NCI-H1436 treated with DMSO at 0.1 percent for 48 hours (cell line): ENCODE measurements around the gene ACSM2A.
"Not testable (repeated sequence)": the region's sequence is repeated elsewhere in the genome, so short reads cannot be mapped to it uniquely, and the experiment has no call there.

ENCODE experiments used
- DNase-seq: peaks from one replicate; lab custom pipeline; 2025; lab: John Stamatoyannopoulos, UW

Gene ACSM2A

GRCh38 chr16:20451364-20451763, at the start of gene ACSM2A:
TSS of gene ACSM2A (plus strand) at chr16:20451521. CDS start at chr16:20460115, 8,594 bp downstream.
- not testable (repeated sequence) for DNase-seq

GRCh38 chr16:20402651-20403050, 48.7 kb upstream of the ACSM2A start:
- DNase-seq = no peak

- no peak for DNase-seq
Measured at GRCh38 chr16:20404637-20405036, 46.7 kb upstream of the ACSM2A start, which contains the start of gene PDILT. TSS of gene PDILT (minus strand) at chr16:20404737. CDS start at chr16:20399300, 5,437 bp downstream.

GRCh38 chr16:20409398-20410120, 41.8 kb upstream of the ACSM2A start, which contains the start of gene ACSM5:
TSS of gene ACSM5 (plus strand) at chr16:20409534. CDS start at chr16:20411485, 1,951 bp downstream.
- no peak for DNase-seq

- no peak for DNase-seq
Measured at GRCh38 chr16:20410121-20410723, 41.1 kb upstream of the ACSM2A start.

- DNase-seq = no peak
Measured at GRCh38 chr16:20411055-20411454, 40.3 kb upstream of the ACSM2A start.

- DNase-seq = no peak
Measured at GRCh38 chr16:20415541-20415940, 35.8 kb upstream of the ACSM2A start.

GRCh38 chr16:20419093-20419492, 32.2 kb upstream of the ACSM2A start:
- not testable (repeated sequence) for DNase-seq

DNA sequence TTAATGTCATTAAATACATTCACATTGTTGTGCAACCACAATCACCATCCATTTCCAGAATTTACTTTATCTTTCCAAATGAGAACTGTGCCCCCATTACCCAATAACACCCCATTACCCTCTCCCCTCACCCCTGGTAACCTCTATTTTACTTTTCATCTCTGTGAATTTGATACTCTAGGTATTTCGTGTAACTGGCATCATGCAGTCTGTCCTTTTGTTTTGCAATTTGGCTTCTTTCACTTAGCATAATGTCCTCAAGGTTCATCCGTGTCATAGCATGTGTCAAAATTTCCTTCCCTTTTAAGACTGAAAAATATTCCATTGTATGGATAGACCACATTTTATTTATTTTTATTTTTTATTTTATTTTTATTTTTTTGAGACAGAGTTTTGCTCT, 29.6 kb upstream of the ACSM2A start:
- DNase-seq = not testable (repeated sequence)

DNA sequence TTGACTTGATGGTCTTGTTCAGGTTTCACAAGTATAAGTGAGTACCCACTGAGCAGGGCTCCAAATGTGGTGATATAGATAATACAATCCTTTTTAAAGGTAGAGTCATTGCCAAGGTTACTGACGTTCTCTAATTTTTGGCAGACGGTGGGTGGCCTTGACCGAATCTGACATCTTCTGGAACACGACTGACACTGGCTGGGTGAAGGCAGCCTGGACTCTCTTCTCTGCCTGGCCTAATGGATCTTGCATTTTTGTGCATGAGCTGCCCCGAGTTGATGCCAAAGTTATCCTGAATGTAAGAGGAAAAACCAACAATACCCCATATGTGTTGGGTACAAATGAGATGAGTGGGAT, 27.6 kb upstream of the ACSM2A start:
- DNase-seq = not testable (repeated sequence)

GRCh38 chr16:20424129-20424866, 27.0 kb upstream of the ACSM2A start:
- DNase-seq = no peak

DNA sequence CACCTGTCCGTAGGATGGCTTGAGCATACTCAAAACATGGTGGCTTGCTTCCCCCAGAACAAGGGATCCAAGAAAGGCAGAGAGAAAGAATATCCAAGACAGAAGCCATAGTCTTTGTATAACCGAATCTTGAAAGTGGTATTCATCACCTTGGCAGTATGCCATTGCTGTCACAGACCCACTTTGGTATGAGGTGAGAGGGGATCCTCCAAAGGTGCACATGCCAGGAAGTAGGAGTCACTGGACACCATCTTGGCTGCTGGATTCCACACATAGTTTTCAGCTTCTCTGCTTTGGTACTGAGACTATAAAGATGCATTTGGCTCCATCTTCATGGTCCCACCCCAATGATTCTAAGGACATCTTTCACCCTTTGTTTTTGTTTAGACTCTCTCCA, 23.9 kb upstream of the ACSM2A start:
- not testable (repeated sequence) for DNase-seq

DNA sequence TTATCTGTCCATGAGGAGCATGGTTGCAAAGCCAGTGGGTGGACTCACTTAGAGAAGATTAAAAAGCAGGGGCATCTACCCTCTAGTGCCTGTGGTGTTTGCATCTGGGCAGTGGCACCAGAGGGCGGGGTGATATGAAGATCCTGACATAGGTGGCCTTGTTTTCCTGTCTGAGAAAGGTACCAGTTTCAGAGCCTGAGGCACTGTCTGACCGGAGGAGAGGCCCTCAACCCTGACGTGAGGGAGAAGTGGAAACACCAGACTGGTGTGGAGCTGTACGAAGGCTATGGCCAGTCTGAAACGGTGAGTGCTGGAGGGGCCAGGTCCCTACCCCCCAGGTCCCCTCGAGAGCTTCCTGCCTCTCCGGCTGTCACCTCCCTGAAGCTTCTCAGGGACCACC, 21.8 kb upstream of the ACSM2A start:
- not testable (repeated sequence) for DNase-seq

- not testable (repeated sequence) for DNase-seq
Measured at GRCh38 chr16:20430480-20430879, 20.8 kb upstream of the ACSM2A start.

DNA sequence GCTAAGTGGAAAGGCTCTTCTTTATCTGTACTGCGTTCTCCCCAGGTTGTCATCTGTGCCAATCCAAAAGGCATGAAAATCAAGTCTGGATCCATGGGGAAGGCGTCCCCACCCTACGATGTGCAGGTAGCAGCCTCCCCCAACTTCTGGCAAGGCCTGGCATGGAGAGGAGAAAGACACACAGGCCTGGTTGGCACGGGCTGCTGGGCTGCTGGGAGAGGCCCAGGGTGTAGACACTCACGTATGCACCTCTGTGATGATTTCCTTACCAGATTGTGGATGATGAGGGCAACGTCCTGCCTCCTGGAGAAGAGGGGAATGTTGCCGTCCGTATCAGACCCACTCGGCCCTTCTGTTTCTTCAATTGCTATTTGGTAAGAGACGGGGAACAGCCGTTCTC, 20.4 kb upstream of the ACSM2A start:
- no peak for DNase-seq

- not testable (repeated sequence) for DNase-seq
Measured at GRCh38 chr16:20438950-20439349, 12.4 kb upstream of the ACSM2A start.

DNA sequence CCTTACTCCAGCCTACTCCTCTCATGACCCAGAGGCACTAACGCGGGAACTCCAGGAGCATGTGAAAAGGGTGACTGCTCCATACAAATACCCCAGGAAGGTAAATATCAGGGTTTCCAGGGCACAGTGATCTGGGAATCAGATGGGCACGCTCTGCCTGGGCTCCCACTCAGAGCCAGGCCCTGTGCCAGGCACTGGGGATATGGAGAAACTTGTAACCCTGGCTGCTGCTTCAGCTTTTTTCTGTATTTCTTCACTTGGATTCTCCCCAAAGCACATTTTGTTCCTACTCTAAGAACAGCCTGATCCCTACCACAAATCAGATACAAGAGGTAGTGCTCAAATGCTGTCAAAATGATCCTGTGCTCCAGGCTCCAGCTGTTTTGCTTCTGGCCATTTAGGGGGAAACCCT, 11.5 kb upstream of the ACSM2A start:
- not testable (repeated sequence) for DNase-seq

DNA sequence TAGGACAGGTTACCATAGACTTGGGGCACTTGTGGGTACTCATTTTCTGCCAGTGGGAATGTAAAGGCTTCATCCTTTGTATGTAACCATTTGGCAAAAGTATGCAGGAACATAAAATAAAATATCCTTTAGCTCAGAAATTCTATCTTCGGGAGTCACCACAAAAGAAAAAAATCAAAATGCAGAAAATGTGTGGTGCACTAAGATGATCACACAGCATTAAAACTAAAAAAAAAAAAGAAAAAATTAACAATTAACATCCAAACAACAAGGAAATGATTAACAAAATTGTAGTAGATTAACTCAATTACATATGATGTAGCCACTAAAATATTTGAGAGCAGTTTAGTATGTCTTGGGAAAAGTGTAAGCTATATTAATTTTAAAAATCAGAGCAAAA, 10.6 kb upstream of the ACSM2A start:
- DNase-seq = not testable (repeated sequence)

DNA sequence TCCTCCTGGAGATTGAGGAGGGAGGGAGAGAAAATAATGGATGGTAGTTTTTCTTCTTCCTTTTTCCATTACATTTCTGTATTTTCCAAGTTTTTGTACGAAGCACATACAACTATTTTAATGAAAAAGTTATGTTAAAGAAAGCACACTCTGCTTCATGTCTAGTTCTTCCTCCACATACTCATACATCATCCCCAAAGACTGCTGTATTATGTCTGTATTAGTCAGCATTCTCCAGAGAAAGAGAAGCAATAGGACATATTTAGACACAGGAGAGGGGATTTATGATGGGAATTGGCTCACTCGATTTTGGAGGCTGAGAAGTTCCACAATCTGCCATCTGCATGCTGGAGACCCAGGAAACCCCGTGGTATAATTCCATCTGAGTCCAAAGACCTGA, 10.1 kb upstream of the ACSM2A start:
- no peak for DNase-seq

GRCh38 chr16:20441859-20442258, 9.5 kb upstream of the ACSM2A start:
- DNase-seq = not testable (repeated sequence)

GRCh38 chr16:20446652-20447393, 4.5 kb upstream of the ACSM2A start:
- DNase-seq = not testable (repeated sequence)

GRCh38 chr16:20453633-20454032, 2.3 kb downstream of the ACSM2A start:
- DNase-seq = not testable (repeated sequence)
